GM21737 (cell line): ENCODE measurements around the gene MYO9A.
A peak's percentile ranks its signal among the peaks of the same experiment; 100 is the strongest.

Experiments used
- ATAC-seq: cut with Tn5 transposase; IDR thresholded peaks from one replicate; pipeline ENCODE4 v1.9.1; 2021; ENCODE audit warnings: mild to moderate bottlenecking, moderate library complexity; ENCODE audit not compliant: unreplicated experiment

Gene MYO9A

GRCh38 chr15:72118017-72118978 is at the start of gene MYO9A, which contains the start of gene SENP8:
Gene MYO9A (minus strand): TSS chr15:72118150. CDS start chr15:72046563, 71,587 bp downstream.
Gene SENP8 (plus strand): TSS chr15:72118403. CDS start chr15:72139624, 21,221 bp downstream.
- peak; percentile 60 for ATAC-seq

GRCh38 chr15:72167445-72167844 is 49.5 kb upstream of the MYO9A start:
- no peak for ATAC-seq

GRCh38 chr15:72166716-72167417 is 48.9 kb upstream of the MYO9A start:
- no peak for ATAC-seq

GRCh38 chr15:72163719-72164118 is 45.8 kb upstream of the MYO9A start:
- no peak for ATAC-seq

- no peak for ATAC-seq
These were observed 44.6 kb upstream of the MYO9A start for GRCh38 chr15:72162569-72162968.

GRCh38 chr15:72161361-72162132 is 43.6 kb upstream of the MYO9A start:
- no peak for ATAC-seq

- ATAC-seq = no peak
These were observed 42.8 kb upstream of the MYO9A start for GRCh38 chr15:72160696-72161245.

- ATAC-seq = no peak
These were observed 39.0 kb upstream of the MYO9A start for GRCh38 chr15:72156928-72157327.

GRCh38 chr15:72155635-72156616 is 38.0 kb upstream of the MYO9A start:
- ATAC-seq = no peak

- ATAC-seq = no peak
These were observed 37.2 kb upstream of the MYO9A start for GRCh38 chr15:72155003-72155621.

GRCh38 chr15:72154316-72154715 is 36.4 kb upstream of the MYO9A start:
- no peak for ATAC-seq

- no peak for ATAC-seq
These were observed 35.5 kb upstream of the MYO9A start for GRCh38 chr15:72153269-72154000.

GRCh38 chr15:72147418-72147817 is 29.5 kb upstream of the MYO9A start:
- ATAC-seq = no peak

- ATAC-seq = no peak
These were observed 29.0 kb upstream of the MYO9A start for GRCh38 chr15:72146934-72147333.

GRCh38 chr15:72146221-72146620 is 28.3 kb upstream of the MYO9A start:
- ATAC-seq = no peak

- peak; percentile 99 for ATAC-seq
These were observed 23.5 kb upstream of the MYO9A start for GRCh38 chr15:72141171-72142084.

- no peak for ATAC-seq
These were observed 22.1 kb upstream of the MYO9A start for GRCh38 chr15:72140088-72140487.
